DOHH2 (cell line): ENCODE results near the gene GPR107.

Experiments used
- EZH2phosphoT487 ChIP-seq: fragments of 200-600 bp; sonication (generic); IDR thresholded peaks from 2 replicates; pipeline ENCODE4 v1.6.1; 2017; ENCODE audit warnings: borderline replicate concordance, mild to moderate bottlenecking, antibody characterized with exemption, low read length, moderate library complexity, mixed read lengths
- TF ChIP-seq, protein P1 (sequence below): fragments of 200-600 bp; sonication (generic); IDR thresholded peaks from one replicate; pipeline ENCODE4 v1.5.1; 2014; ENCODE audit warnings: antibody characterized with exemption, mild to moderate bottlenecking, low read depth, low read length; ENCODE audit not compliant: poor library complexity, severe bottlenecking

DNA sequence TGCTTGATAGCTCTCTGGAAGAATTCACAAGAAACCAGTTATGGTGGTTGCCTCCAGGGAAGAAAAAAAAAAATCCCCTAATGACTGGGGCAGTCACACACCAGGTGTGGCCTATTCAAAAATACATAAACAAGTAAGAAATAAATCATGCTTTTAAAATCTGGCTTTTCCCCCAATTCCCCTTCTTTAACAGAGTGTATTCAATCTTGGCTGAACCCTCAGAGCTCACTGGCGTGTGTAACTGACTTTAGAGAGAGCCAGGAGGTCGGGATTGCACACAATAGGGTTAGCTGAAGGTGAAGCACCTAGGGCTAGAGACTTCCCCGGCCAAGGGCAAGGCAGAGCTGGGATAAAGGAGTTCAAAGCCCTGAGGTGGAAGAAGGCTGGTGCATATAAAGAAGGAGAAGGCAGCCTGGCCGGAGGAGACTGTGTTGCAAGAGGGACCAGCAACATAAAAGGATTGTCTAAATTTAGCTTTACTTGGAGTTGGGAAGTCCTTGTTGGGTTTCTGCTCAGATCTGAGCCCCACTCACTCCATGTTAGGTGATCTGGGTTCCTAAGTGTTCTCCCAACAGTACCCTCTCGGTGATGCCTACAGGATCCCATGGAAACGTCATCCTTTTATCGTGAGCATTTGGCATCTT, 30.4 kb upstream of the GPR107 start:
- TF ChIP-seq, protein P1, sequence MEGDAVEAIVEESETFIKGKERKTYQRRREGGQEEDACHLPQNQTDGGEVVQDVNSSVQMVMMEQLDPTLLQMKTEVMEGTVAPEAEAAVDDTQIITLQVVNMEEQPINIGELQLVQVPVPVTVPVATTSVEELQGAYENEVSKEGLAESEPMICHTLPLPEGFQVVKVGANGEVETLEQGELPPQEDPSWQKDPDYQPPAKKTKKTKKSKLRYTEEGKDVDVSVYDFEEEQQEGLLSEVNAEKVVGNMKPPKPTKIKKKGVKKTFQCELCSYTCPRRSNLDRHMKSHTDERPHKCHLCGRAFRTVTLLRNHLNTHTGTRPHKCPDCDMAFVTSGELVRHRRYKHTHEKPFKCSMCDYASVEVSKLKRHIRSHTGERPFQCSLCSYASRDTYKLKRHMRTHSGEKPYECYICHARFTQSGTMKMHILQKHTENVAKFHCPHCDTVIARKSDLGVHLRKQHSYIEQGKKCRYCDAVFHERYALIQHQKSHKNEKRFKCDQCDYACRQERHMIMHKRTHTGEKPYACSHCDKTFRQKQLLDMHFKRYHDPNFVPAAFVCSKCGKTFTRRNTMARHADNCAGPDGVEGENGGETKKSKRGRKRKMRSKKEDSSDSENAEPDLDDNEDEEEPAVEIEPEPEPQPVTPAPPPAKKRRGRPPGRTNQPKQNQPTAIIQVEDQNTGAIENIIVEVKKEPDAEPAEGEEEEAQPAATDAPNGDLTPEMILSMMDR, result no peak
- TF ChIP-seq EZH2phosphoT487, result no peak
